ENCODE measurements around the gene LRRC28.

LRRC28 gene

GRCh38 chr15:99250001-99250400, 1.3 kb upstream of the LRRC28 start:
- DNase-seq (ENCODE audit: extremely low read depth, low read depth) = no peak
- no peak for TF ChIP-seq CTCF (IDR thresholded peaks at IDR 0.05; ENCODE audit: low read depth, low read length)

GRCh38 chr15:99250494-99250856, 806 bp upstream of the LRRC28 start:
- no peak for DNase-seq (ENCODE audit: extremely low read depth, low read depth)
- no peak for TF ChIP-seq CTCF (IDR thresholded peaks at IDR 0.05; ENCODE audit: low read depth, low read length)

- no peak for DNase-seq (ENCODE audit: extremely low read depth, low read depth)
- no peak for TF ChIP-seq CTCF (IDR thresholded peaks at IDR 0.05; ENCODE audit: low read depth, low read length)
Observed at GRCh38 chr15:99252326-99252725, 1.0 kb downstream of the LRRC28 start.

GRCh38 chr15:99253381-99254090, 2.3 kb downstream of the LRRC28 start:
- no peak for DNase-seq (ENCODE audit: extremely low read depth, low read depth)
- TF ChIP-seq CTCF (IDR thresholded peaks at IDR 0.05; ENCODE audit: low read depth, low read length) = no peak

- DNase-seq (ENCODE audit: extremely low read depth, low read depth) = no peak
- TF ChIP-seq CTCF (IDR thresholded peaks at IDR 0.05; ENCODE audit: low read depth, low read length) = no peak
Observed at GRCh38 chr15:99257107-99257750, 5.9 kb downstream of the LRRC28 start.

- DNase-seq (ENCODE audit: extremely low read depth, low read depth) = no peak
- TF ChIP-seq CTCF (IDR thresholded peaks at IDR 0.05; ENCODE audit: low read depth, low read length) = no peak
Observed at GRCh38 chr15:99264125-99264524, 12.8 kb downstream of the LRRC28 start.

- TF ChIP-seq CTCF (IDR thresholded peaks at IDR 0.05; ENCODE audit: low read depth, low read length) = no peak
- no peak for DNase-seq (ENCODE audit: extremely low read depth, low read depth)
Observed at GRCh38 chr15:99265541-99266070, 14.3 kb downstream of the LRRC28 start.

Measured in AG09319 (cell line).